HUES48 (cell line): ENCODE results near the gene CCDC107.
A peak's percentile ranks its signal among the peaks of the same experiment; 100 is the strongest.

ENCODE experiments used
- H3K27ac ChIP-seq: one replicate; pipeline ENCODE4 v1.7.0; 2013; ENCODE audit warnings: low read depth, low read length, inconsistent platforms
- H3K27me3 ChIP-seq: 2 replicates; pipeline ENCODE4 v1.6.1; 2013; ENCODE audit warnings: mild to moderate bottlenecking, low read length; ENCODE audit not compliant: control insufficient read depth, insufficient read depth
- H3K36me3 ChIP-seq: 2 replicates; pipeline ENCODE4 v1.6.1; 2013; ENCODE audit warnings: low read length; ENCODE audit not compliant: control insufficient read depth, insufficient read depth
- H3K4me1 ChIP-seq: 2 replicates; pipeline ENCODE4 v1.6.1; 2013; ENCODE audit warnings: mild to moderate bottlenecking, low read length; ENCODE audit not compliant: control insufficient read depth, insufficient read depth
- H3K4me3 ChIP-seq: 2 replicates; pipeline ENCODE4 v1.5.1; 2013; ENCODE audit warnings: mild to moderate bottlenecking, low read depth, low read length
- H3K9ac ChIP-seq: 2 replicates; pipeline ENCODE4 v1.6.1; 2013; ENCODE audit warnings: mild to moderate bottlenecking, low read depth, low read length, moderate library complexity
- H3K9me3 ChIP-seq: 2 replicates; pipeline ENCODE4 v1.6.1; 2013; ENCODE audit warnings: low read length; ENCODE audit not compliant: control insufficient read depth, insufficient read depth

CCDC107 gene

GRCh38 chr9:35661756-35662350 is 3.8 kb downstream of the CCDC107 start:
- H3K27ac ChIP-seq: peak overlapping the region; percentile 18
- no peak overlapping the region for H3K9ac ChIP-seq
- H3K36me3 ChIP-seq: peaks cover 37% of the 10 kb centered on the region
- H3K9me3 ChIP-seq: no peaks in the 10 kb centered on the region
- H3K4me1 ChIP-seq: peaks cover 19% of the 10 kb centered on the region
- 0 out of 2 replicates have a peak, but pooled peaks cover 3% of the 10 kb centered on the region for H3K27me3 ChIP-seq
- no peak overlapping the region for H3K4me3 ChIP-seq

GRCh38 chr9:35662437-35662836 is 4.3 kb downstream of the CCDC107 start:
- Histone ChIP-seq H3K4me3 (no peak overlapping the region), H3K4me1 (peaks cover 16% of the 10 kb centered on the region), H3K9ac (no peak overlapping the region), H3K9me3 (no peaks in the 10 kb centered on the region), H3K27me3 (no peaks in the 10 kb centered on the region), H3K36me3 (peaks cover 37% of the 10 kb centered on the region), H3K27ac (no peak overlapping the region)

GRCh38 chr9:35664531-35665470 is 6.7 kb downstream of the CCDC107 start, which contains the start of gene ARHGEF39:
ARHGEF39 (minus strand) TSS chr9:35665195; CDS start chr9:35665169, 26 bp downstream.
- peak within 1 kb of the TSS; percentile 87 for H3K4me3 ChIP-seq
- peak within 1 kb of the TSS; percentile 72 for H3K9ac ChIP-seq
- H3K4me1 ChIP-seq: peaks cover 10% of the 10 kb centered on the region
- peaks cover 37% of the 10 kb centered on the region for H3K36me3 ChIP-seq
- H3K9me3 ChIP-seq: no peaks in the 10 kb centered on the region
- no peaks in the 10 kb centered on the region for H3K27me3 ChIP-seq
- peak within 1 kb of the TSS; percentile 77 for H3K27ac ChIP-seq

- Histone ChIP-seq H3K27me3 (no peaks in the 10 kb centered on the region), H3K9me3 (no peaks in the 10 kb centered on the region), H3K27ac (peak overlapping the region; percentile 77), H3K36me3 (peaks cover 32% of the 10 kb centered on the region), H3K9ac (no peak overlapping the region), H3K4me1 (peaks cover 10% of the 10 kb centered on the region), H3K4me3 (peak overlapping the region; percentile 87)
Measured at GRCh38 chr9:35665471-35665818, 7.4 kb downstream of the CCDC107 start.

GRCh38 chr9:35666045-35666444 is 8.0 kb downstream of the CCDC107 start:
- no peak overlapping the region for H3K27ac ChIP-seq
- H3K36me3 ChIP-seq: peaks cover 26% of the 10 kb centered on the region
- no peaks in the 10 kb centered on the region for H3K27me3 ChIP-seq
- no peak overlapping the region for H3K9ac ChIP-seq
- peaks cover 10% of the 10 kb centered on the region for H3K4me1 ChIP-seq
- H3K4me3 ChIP-seq: no peak overlapping the region
- no peaks in the 10 kb centered on the region for H3K9me3 ChIP-seq

GRCh38 chr9:35666549-35666948 is 8.5 kb downstream of the CCDC107 start:
- Histone ChIP-seq H3K36me3 (peaks cover 21% of the 10 kb centered on the region), H3K4me1 (peaks cover 10% of the 10 kb centered on the region), H3K4me3 (no peak overlapping the region), H3K27ac (no peak overlapping the region), H3K27me3 (no peaks in the 10 kb centered on the region), H3K9ac (no peak overlapping the region), H3K9me3 (no peaks in the 10 kb centered on the region)

- Histone ChIP-seq H3K9ac (no peak overlapping the region), H3K27ac (no peak overlapping the region), H3K4me3 (no peak overlapping the region), H3K4me1 (peaks cover 10% of the 10 kb centered on the region), H3K27me3 (no peaks in the 10 kb centered on the region), H3K36me3 (peaks cover 7% of the 10 kb centered on the region), H3K9me3 (no peaks in the 10 kb centered on the region)
Measured at GRCh38 chr9:35667939-35668338, 9.8 kb downstream of the CCDC107 start.

- H3K36me3 ChIP-seq: no peaks in the 10 kb centered on the region
- H3K4me3 ChIP-seq: no peak overlapping the region
- H3K27me3 ChIP-seq: no peaks in the 10 kb centered on the region
- no peak overlapping the region for H3K9ac ChIP-seq
- peaks cover 3% of the 10 kb centered on the region; the same call in 1 of the 2 replicates for H3K4me1 ChIP-seq
- H3K9me3 ChIP-seq: no peaks in the 10 kb centered on the region
- H3K27ac ChIP-seq: no peak overlapping the region
Measured at GRCh38 chr9:35669331-35670145, 11.4 kb downstream of the CCDC107 start.

- Histone ChIP-seq H3K9ac (no peak within 1 kb of the TSS), H3K4me1 (no peaks in the 10 kb centered on the region), H3K27ac (no peak within 1 kb of the TSS), H3K9me3 (no peaks in the 10 kb centered on the region), H3K27me3 (peaks cover 4% of the 10 kb centered on the region), H3K4me3 (no peak within 1 kb of the TSS), H3K36me3 (no peaks in the 10 kb centered on the region)
Measured at GRCh38 chr9:35673132-35674024, 15.3 kb downstream of the CCDC107 start, which contains the start of gene CA9. CA9 (plus strand) TSS chr9:35673928; CDS start chr9:35673960, 32 bp downstream.

GRCh38 chr9:35674025-35674361 is 15.9 kb downstream of the CCDC107 start:
- H3K4me3 ChIP-seq: no peak overlapping the region
- H3K9me3 ChIP-seq: no peaks in the 10 kb centered on the region
- no peak overlapping the region for H3K9ac ChIP-seq
- peaks cover 4% of the 10 kb centered on the region for H3K27me3 ChIP-seq
- no peaks in the 10 kb centered on the region for H3K4me1 ChIP-seq
- H3K36me3 ChIP-seq: no peaks in the 10 kb centered on the region
- H3K27ac ChIP-seq: no peak overlapping the region
